ENCODE results near the gene TTC19.
"Not testable (repeated sequence)": the region's sequence is repeated elsewhere in the genome, so short reads cannot be mapped to it uniquely, and the experiment has no call there.

The TTC19 gene

GRCh38 chr17:16048811-16049449 lies 49.3 kb downstream of the TTC19 start:
- Histone ChIP-seq H3K9ac (ENCODE audit: low read length in 5 of 5) (no peak overlapping the region), H3K36me3 (ENCODE audit: control insufficient read depth in 5 of 5, insufficient read depth in 5 of 5, low read length in 5 of 5) (peaks cover 34 to 59% (median 47%) of the 10 kb centered on the region in 5 donors), H3K27ac (ENCODE audit: low read depth, low read length) (no peak overlapping the region)

GRCh38 chr17:16050844-16051243 lies 51.2 kb downstream of the TTC19 start:
- Histone ChIP-seq H3K4me1 (ENCODE audit: control insufficient read depth in 5 of 5, insufficient read depth in 5 of 5, low read length in 5 of 5) (no peaks in the 10 kb centered on the region), H3K27me3 (ENCODE audit: control insufficient read depth in 5 of 5, insufficient read depth in 4 of 5, low read length in 5 of 5) (no peaks in the 10 kb centered on the region), H3K9ac (ENCODE audit: low read length in 5 of 5) (no peak overlapping the region), H3K4me3 (ENCODE audit: low read depth in 1 of 5, low read length in 5 of 5) (no peak overlapping the region), H3K36me3 (ENCODE audit: control insufficient read depth in 5 of 5, insufficient read depth in 5 of 5, low read length in 5 of 5) (peaks cover 31 to 63% (median 44%) of the 10 kb centered on the region in 5 donors), H3K27ac (ENCODE audit: low read depth, low read length) (no peak overlapping the region), H3K9me3 (ENCODE audit: control insufficient read depth in 5 of 5, low read length in 5 of 5) (no peaks in the 10 kb centered on the region)

More at GRCh38 chr17:16048811-16049449, 49.3 kb downstream of the TTC19 start:
- H3K9me3 ChIP-seq (ENCODE audit: control insufficient read depth in 5 of 5, low read length in 5 of 5) = no peaks in the 10 kb centered on the region
- no peaks in the 10 kb centered on the region for H3K4me1 ChIP-seq (ENCODE audit: control insufficient read depth in 5 of 5, insufficient read depth in 5 of 5, low read length in 5 of 5)
- H3K27me3 ChIP-seq (ENCODE audit: control insufficient read depth in 5 of 5, insufficient read depth in 4 of 5, low read length in 5 of 5) = no peaks in the 10 kb centered on the region
- no peak overlapping the region for H3K4me3 ChIP-seq (ENCODE audit: low read depth in 1 of 5, low read length in 5 of 5)

GRCh38 chr17:16052486-16052885 lies 52.9 kb downstream of the TTC19 start:
- Histone ChIP-seq H3K27me3 (ENCODE audit: control insufficient read depth in 5 of 5, insufficient read depth in 4 of 5, low read length in 5 of 5) (no peaks in the 10 kb centered on the region), H3K4me1 (ENCODE audit: control insufficient read depth in 5 of 5, insufficient read depth in 5 of 5, low read length in 5 of 5) (no peaks in the 10 kb centered on the region), H3K4me3 (ENCODE audit: low read depth in 1 of 5, low read length in 5 of 5) (no peak overlapping the region), H3K9me3 (ENCODE audit: control insufficient read depth in 5 of 5, low read length in 5 of 5) (no peaks in the 10 kb centered on the region), H3K36me3 (ENCODE audit: control insufficient read depth in 5 of 5, insufficient read depth in 5 of 5, low read length in 5 of 5) (peaks cover 25 to 62% (median 45%) of the 10 kb centered on the region in 5 donors), H3K9ac (ENCODE audit: low read length in 5 of 5) (no peak overlapping the region), H3K27ac (ENCODE audit: low read depth, low read length) (no peak overlapping the region)

DNA sequence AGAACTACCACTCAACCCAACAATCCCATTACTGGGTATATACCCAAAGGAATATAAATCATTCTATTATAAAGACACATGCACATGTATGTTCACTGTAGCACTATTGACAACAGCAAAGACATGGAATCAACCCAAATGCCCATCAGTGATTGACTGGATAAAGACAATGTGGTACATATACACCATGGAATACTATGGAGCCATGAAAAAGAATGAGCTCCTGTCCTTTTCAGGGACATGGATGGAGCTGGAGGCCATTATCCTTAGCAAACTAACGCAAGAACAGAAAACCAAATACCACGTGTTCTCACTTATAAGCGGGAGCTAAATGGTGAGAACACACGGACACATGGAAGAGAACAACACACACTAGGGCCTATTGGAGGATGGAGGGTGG lies 55.5 kb downstream of the TTC19 start:
- not testable (repeated sequence) for H3K9me3 ChIP-seq (ENCODE audit: control insufficient read depth in 5 of 5, low read length in 5 of 5); H3K9ac ChIP-seq (ENCODE audit: low read length in 5 of 5)
- H3K36me3 ChIP-seq (ENCODE audit: control insufficient read depth in 5 of 5, insufficient read depth in 5 of 5, low read length in 5 of 5) = peaks cover 31 to 63% (median 42%) of the 10 kb centered on the region in 5 donors

GRCh38 chr17:16061631-16062030 lies 62.0 kb downstream of the TTC19 start:
- no peak overlapping the region for H3K9ac ChIP-seq (ENCODE audit: low read length in 5 of 5)
- no peak overlapping the region for H3K27ac ChIP-seq (ENCODE audit: low read depth, low read length)
- no peaks in the 10 kb centered on the region for H3K4me1 ChIP-seq (ENCODE audit: control insufficient read depth in 5 of 5, insufficient read depth in 5 of 5, low read length in 5 of 5)
- no peaks in the 10 kb centered on the region for H3K9me3 ChIP-seq (ENCODE audit: control insufficient read depth in 5 of 5, low read length in 5 of 5)
- no peak overlapping the region for H3K4me3 ChIP-seq (ENCODE audit: low read depth in 1 of 5, low read length in 5 of 5)
- no peaks in the 10 kb centered on the region for H3K27me3 ChIP-seq (ENCODE audit: control insufficient read depth in 5 of 5, insufficient read depth in 4 of 5, low read length in 5 of 5)
- H3K36me3 ChIP-seq (ENCODE audit: control insufficient read depth in 5 of 5, insufficient read depth in 5 of 5, low read length in 5 of 5) = peaks cover 60 to 89% (median 81%) of the 10 kb centered on the region in 5 donors

More for the DNA sequence above, 55.5 kb downstream of the TTC19 start:
- not testable (repeated sequence) for H3K4me1 ChIP-seq (ENCODE audit: control insufficient read depth in 5 of 5, insufficient read depth in 5 of 5, low read length in 5 of 5); H3K4me3 ChIP-seq (ENCODE audit: low read depth in 1 of 5, low read length in 5 of 5); H3K27ac ChIP-seq (ENCODE audit: low read depth, low read length); H3K27me3 ChIP-seq (ENCODE audit: control insufficient read depth in 5 of 5, insufficient read depth in 4 of 5, low read length in 5 of 5)

- no peak overlapping the region for H3K27ac ChIP-seq (ENCODE audit: low read depth, low read length)
- H3K9ac ChIP-seq (ENCODE audit: low read length in 5 of 5) = no peak overlapping the region
- H3K9me3 ChIP-seq (ENCODE audit: control insufficient read depth in 5 of 5, low read length in 5 of 5) = no peaks in the 10 kb centered on the region
- H3K27me3 ChIP-seq (ENCODE audit: control insufficient read depth in 5 of 5, insufficient read depth in 4 of 5, low read length in 5 of 5) = no peaks in the 10 kb centered on the region
- no peaks in the 10 kb centered on the region for H3K4me1 ChIP-seq (ENCODE audit: control insufficient read depth in 5 of 5, insufficient read depth in 5 of 5, low read length in 5 of 5)
- no peak overlapping the region for H3K4me3 ChIP-seq (ENCODE audit: low read depth in 1 of 5, low read length in 5 of 5)
- peaks cover 58 to 90% (median 86%) of the 10 kb centered on the region in 5 donors for H3K36me3 ChIP-seq (ENCODE audit: control insufficient read depth in 5 of 5, insufficient read depth in 5 of 5, low read length in 5 of 5)
Observed at GRCh38 chr17:16066125-16066524, 66.5 kb downstream of the TTC19 start.

GRCh38 chr17:16068323-16068722 lies 68.7 kb downstream of the TTC19 start:
- H3K9ac ChIP-seq (ENCODE audit: low read length in 5 of 5) = no peak overlapping the region
- H3K4me3 ChIP-seq (ENCODE audit: low read depth in 1 of 5, low read length in 5 of 5) = no peak overlapping the region
- H3K27me3 ChIP-seq (ENCODE audit: control insufficient read depth in 5 of 5, insufficient read depth in 4 of 5, low read length in 5 of 5) = no peaks in the 10 kb centered on the region
- no peaks in the 10 kb centered on the region for H3K9me3 ChIP-seq (ENCODE audit: control insufficient read depth in 5 of 5, low read length in 5 of 5)
- no peak overlapping the region for H3K27ac ChIP-seq (ENCODE audit: low read depth, low read length)
- H3K36me3 ChIP-seq (ENCODE audit: control insufficient read depth in 5 of 5, insufficient read depth in 5 of 5, low read length in 5 of 5) = peaks cover 61 to 88% (median 76%) of the 10 kb centered on the region in 5 donors
- H3K4me1 ChIP-seq (ENCODE audit: control insufficient read depth in 5 of 5, insufficient read depth in 5 of 5, low read length in 5 of 5) = no peaks in the 10 kb centered on the region

GRCh38 chr17:16072031-16072430 lies 72.4 kb downstream of the TTC19 start:
- Histone ChIP-seq H3K36me3 (ENCODE audit: control insufficient read depth in 5 of 5, insufficient read depth in 5 of 5, low read length in 5 of 5) (peaks cover 64 to 87% (median 72%) of the 10 kb centered on the region in 5 donors), H3K4me3 (ENCODE audit: low read depth in 1 of 5, low read length in 5 of 5) (no peak overlapping the region), H3K27me3 (ENCODE audit: control insufficient read depth in 5 of 5, insufficient read depth in 4 of 5, low read length in 5 of 5) (no peaks in the 10 kb centered on the region), H3K9ac (ENCODE audit: low read length in 5 of 5) (no peak overlapping the region), H3K4me1 (ENCODE audit: control insufficient read depth in 5 of 5, insufficient read depth in 5 of 5, low read length in 5 of 5) (no peaks in the 10 kb centered on the region), H3K27ac (ENCODE audit: low read depth, low read length) (no peak overlapping the region), H3K9me3 (ENCODE audit: control insufficient read depth in 5 of 5, low read length in 5 of 5) (no peaks in the 10 kb centered on the region)

- no peaks in the 10 kb centered on the region for H3K27me3 ChIP-seq (ENCODE audit: control insufficient read depth in 5 of 5, insufficient read depth in 4 of 5, low read length in 5 of 5)
- H3K36me3 ChIP-seq (ENCODE audit: control insufficient read depth in 5 of 5, insufficient read depth in 5 of 5, low read length in 5 of 5) = peaks cover 59 to 87% (median 73%) of the 10 kb centered on the region in 5 donors
- no peak overlapping the region for H3K27ac ChIP-seq (ENCODE audit: low read depth, low read length)
- H3K9me3 ChIP-seq (ENCODE audit: control insufficient read depth in 5 of 5, low read length in 5 of 5) = no peaks in the 10 kb centered on the region
- H3K4me1 ChIP-seq (ENCODE audit: control insufficient read depth in 5 of 5, insufficient read depth in 5 of 5, low read length in 5 of 5) = no peaks in the 10 kb centered on the region
- no peak overlapping the region for H3K9ac ChIP-seq (ENCODE audit: low read length in 5 of 5)
- H3K4me3 ChIP-seq (ENCODE audit: low read depth in 1 of 5, low read length in 5 of 5) = no peak overlapping the region
Observed at GRCh38 chr17:16073845-16074244, 74.2 kb downstream of the TTC19 start.

- Histone ChIP-seq H3K9me3 (ENCODE audit: control insufficient read depth in 5 of 5, low read length in 5 of 5) (no peaks in the 10 kb centered on the region), H3K27ac (ENCODE audit: low read depth, low read length) (no peak overlapping the region), H3K36me3 (ENCODE audit: control insufficient read depth in 5 of 5, insufficient read depth in 5 of 5, low read length in 5 of 5) (peaks cover 62 to 88% (median 75%) of the 10 kb centered on the region in 5 donors), H3K9ac (ENCODE audit: low read length in 5 of 5) (no peak overlapping the region), H3K4me3 (ENCODE audit: low read depth in 1 of 5, low read length in 5 of 5) (no peak overlapping the region), H3K4me1 (ENCODE audit: control insufficient read depth in 5 of 5, insufficient read depth in 5 of 5, low read length in 5 of 5) (no peaks in the 10 kb centered on the region), H3K27me3 (ENCODE audit: control insufficient read depth in 5 of 5, insufficient read depth in 4 of 5, low read length in 5 of 5) (no peaks in the 10 kb centered on the region)
Observed at GRCh38 chr17:16074423-16074822, 74.8 kb downstream of the TTC19 start.

Measured in subcutaneous abdominal adipose tissue (tissue), 5 donors.